Upper lobe of left lung (tissue), 4 donors: Measurements from ENCODE around the gene HAL.

Experiments used
- POLR2A ChIP-seq, 4 donors: fragments of 450-650 bp; IDR thresholded peaks; one replicate each; pipeline ENCODE4 v1.5.1; 2016 to 2017; ENCODE audit warnings: antibody characterized with exemption in 4 of 4, mild to moderate bottlenecking in 2 of 4
- POLR2AphosphoS5 ChIP-seq, 2 donors: sonication (generic); formaldehyde crosslinking; IDR thresholded peaks; one replicate each; pipeline ENCODE4 v1.5.1; 2017; ENCODE audit warnings: antibody characterized with exemption in 2 of 2

GRCh38 chr12:95949477-95950206, 46.5 kb downstream of the HAL start:
- TF ChIP-seq POLR2A (IDR thresholded peaks at IDR 0.05), result no peak
- TF ChIP-seq POLR2AphosphoS5 (IDR thresholded peaks at IDR 0.05), result no peak
